AG04450 (cell line): ENCODE data around the gene GFI1. TPM values are rescaled to one million over a fixed set of nuclear protein-coding genes. Genes with fewer than 3 reads are reported as not detected.

Source experiments
- CTCF ChIA-PET: fragments of 300-600, 350-600 bp; formaldehyde crosslinking; extraction: SDS; loops from one replicate; lab custom pipeline; 2022; ENCODE audit warnings: antibody characterized with exemption, inconsistent platforms; lab: Charles Lee
- POLR2A ChIA-PET: fragments of 350-600 bp; formaldehyde crosslinking; extraction: SDS; loops from one replicate; lab custom pipeline; 2021; ENCODE audit warnings: antibody characterized with exemption, inconsistent platforms; lab: Yijun Ruan, JAX
- DNase-seq: peaks from one replicate; pipeline ENCODE4 v3.0.0-alpha.2; 2011; ENCODE audit warnings: low read depth, low spot score
- H3K27ac ChIP-seq: one replicate; pipeline ENCODE4 v1.5.1; 2012; ENCODE audit warnings: low read depth, low read length, control low read depth
- H3K27me3 ChIP-seq: one replicate; pipeline ENCODE4 v1.6.0; 2012; ENCODE audit warnings: low read length; ENCODE audit not compliant: control insufficient read depth, insufficient read depth
- H3K4me3 ChIP-seq: 2 replicates; pipeline ENCODE4 v1.5.1; 2011; ENCODE audit warnings: mild to moderate bottlenecking, low read depth, low read length, control low read depth
- H3K9me3 ChIP-seq: 2 replicates; pipeline ENCODE4 v1.5.1; 2012; ENCODE audit warnings: low read length; ENCODE audit not compliant: control insufficient read depth, insufficient read depth
- CTCF ChIP-seq: IDR thresholded peaks from 2 replicates; pipeline ENCODE4 v1.5.1; 2011; ENCODE audit warnings: low read depth, low read length, control low read depth, inconsistent platforms
- polyA plus RNA-seq: library from polyadenylated mRNA; depleted of rRNA; stranded (reverse); fragments of >200 nt; gene quantifications from 2 replicates; pipeline ENCODE4 v1.2.3, GENCODE V29; 2011; rRNA removed

The GFI1 gene
- polyA plus RNA-seq, 1 experiment: 0.04 TPM

- no peak for TF ChIP-seq CTCF
- no peak overlapping the region for H3K4me3 ChIP-seq
- ChIA-PET POLR2A (no interaction called here), CTCF (interaction anchor here (0.6 kb wide), 1 partner anchor 173 kb away, joined by 3 read pairs; no protein-coding TSS in a partner anchor)
- H3K9me3 ChIP-seq: no peaks in the 10 kb centered on the region
- H3K27ac ChIP-seq: no peak overlapping the region
- no peaks in the 10 kb centered on the region for H3K27me3 ChIP-seq
- no peak for DNase-seq
Measured at GRCh38 chr1:92430030-92430429, 56.7 kb downstream of the GFI1 start.

GRCh38 chr1:92425617-92426016 lies 61.1 kb downstream of the GFI1 start:
- no peak for TF ChIP-seq CTCF
- ChIA-PET CTCF (interaction anchor here (1.0 kb wide), 1 partner anchor 115 kb away, joined by 3 read pairs; no protein-coding TSS in a partner anchor), POLR2A (no interaction called here)
- Histone ChIP-seq H3K4me3 (no peak overlapping the region), H3K9me3 (no peaks in the 10 kb centered on the region), H3K27me3 (peaks cover 4% of the 10 kb centered on the region), H3K27ac (no peak overlapping the region)
- no peak for DNase-seq

Other genes starting within 250 kb of the GFI1 start
- 6.0 and 10.1 TPM in 2 replicates for gene GLMN, start 187.9 kb downstream of the GFI1 start, polyA plus RNA-seq
- gene RPAP2, start 187.9 kb downstream of the GFI1 start, polyA plus RNA-seq: 13.6 and 21.5 TPM in 2 replicates